K562 (cell line): Measurements from ENCODE around the gene ADTRP. TPM values are rescaled to one million over a fixed set of nuclear protein-coding genes. Genes with fewer than 3 reads are reported as not detected.
A peak's percentile ranks its signal among the peaks of the same experiment; 100 is the strongest.

Source experiments
- ARHGAP35 ChIP-seq: fragments of 450-650 bp; IDR thresholded peaks from 2 replicates; pipeline ENCODE4 v1.6.1; 2018; ENCODE audit not compliant: partially characterized antibody
- ATF4 ChIP-seq: fragments of 450-650 bp; formaldehyde crosslinking; IDR thresholded peaks from 2 replicates; pipeline ENCODE4 v1.4.0; 2022; ENCODE audit warnings: mild to moderate bottlenecking, moderate library complexity
- BCOR ChIP-seq: fragments of 450-650 bp; IDR thresholded peaks from 2 replicates; pipeline ENCODE4 v1.6.1; 2016
- ELF1 ChIP-seq: fragments of 200-800 bp; sonication (Bioruptor generic); IDR thresholded peaks from 2 replicates; pipeline ENCODE4 v1.6.1; 2016; ENCODE audit warnings: missing genetic modification characterization, missing compliant biosample characterization
- HDAC8 ChIP-seq: fragments of 450-650 bp; IDR thresholded peaks from 2 replicates; pipeline ENCODE4 v1.6.1; 2016; ENCODE audit warnings: mild to moderate bottlenecking, missing genetic modification characterization, moderate library complexity, missing compliant biosample characterization
- POLR3A ChIP-seq: IDR thresholded peaks from 2 replicates; pipeline ENCODE4 v1.6.1; 2011; ENCODE audit warnings: borderline replicate concordance, mild to moderate bottlenecking, moderate library complexity; ENCODE audit not compliant: insufficient read length, insufficient read depth; ENCODE audit errors: extremely low read depth
- RAD21 ChIP-seq, 2 experiments: fragments of 250-450 bp in 1 of 2; fragments of 450-650 bp in 1 of 2; sonication (Bioruptor Pico) in 1 of 2; formaldehyde crosslinking in 1 of 2; IDR thresholded peaks in 1 of 2; conservative IDR thresholded peaks in 1 of 2; 2 replicates each; pipeline versions ENCODE4 v1.4.0 to v1.8.0; 2020 to 2022; ENCODE audit warnings: mild to moderate bottlenecking in 2 of 2, moderate library complexity in 1 of 2
- RB1 ChIP-seq: fragments of 450-650 bp; IDR thresholded peaks from 2 replicates; pipeline ENCODE4 v1.6.1; 2017; ENCODE audit warnings: low read depth, mild to moderate bottlenecking
- SIX5 ChIP-seq, 2 experiments: IDR thresholded peaks; 2 replicates each; pipeline ENCODE4 v1.6.1; 2011; ENCODE audit warnings: low read length in 2 of 2, borderline replicate concordance in 1 of 2, low read depth in 1 of 2, mild to moderate bottlenecking in 1 of 2, moderate library complexity in 1 of 2; ENCODE audit not compliant: insufficient read depth in 1 of 2
- SMAD4 ChIP-seq: fragments of 250-450 bp; sonication (Bioruptor Pico); conservative IDR thresholded peaks from 2 replicates; pipeline ENCODE4 v1.8.0; 2021; ENCODE audit warnings: inconsistent platforms, mild to moderate bottlenecking, moderate library complexity
- SRF ChIP-seq, 2 experiments: fragments of 250-450, 450-650 bp in 1 of 2; sonication (Bioruptor Pico) in 1 of 2; sonication (generic) in 1 of 2; formaldehyde crosslinking; IDR thresholded peaks; 2 replicates each; pipeline versions ENCODE4 v1.5.0 to v1.5.1; 2020 to 2022; ENCODE audit warnings: mild to moderate bottlenecking in 1 of 2, missing genetic modification reagents in 1 of 2
- ZBTB2 ChIP-seq: fragments of 450-650 bp; IDR thresholded peaks from 2 replicates; pipeline ENCODE4 v1.6.1; 2016; ENCODE audit warnings: antibody characterized with exemption
- ZNF140 ChIP-seq: fragments of 250-450 bp; sonication (Bioruptor Pico); IDR thresholded peaks from 2 replicates; pipeline ENCODE4 v1.8.0; 2021; ENCODE audit warnings: moderate library complexity, mild to moderate bottlenecking, inconsistent platforms
- ZNF175 ChIP-seq: fragments of 200-800 bp; sonication (Bioruptor generic); IDR thresholded peaks from 2 replicates; pipeline ENCODE4 v1.6.1; 2016; ENCODE audit warnings: low read depth, mild to moderate bottlenecking, missing genetic modification characterization, missing compliant biosample characterization
- ZNF592 ChIP-seq: fragments of 450-650 bp; IDR thresholded peaks from 2 replicates; pipeline ENCODE4 v1.6.1; 2017; ENCODE audit warnings: antibody characterized with exemption, mild to moderate bottlenecking
- polyA plus RNA-seq, 8 experiments: library from polyadenylated mRNA; depleted of rRNA in 4 of 8; stranded (reverse) in 5 of 8; unstranded in 3 of 8; fragments of >200 nt; fragmentation: Nextera tagmentation in 2 of 8; fragmentation: Illumina TruSeq in 1 of 8; extraction: Ambion mirVana in 2 of 8; extraction: Trizol in 1 of 8; gene quantifications; 2 replicates each; pipeline versions ENCODE4 v1.2.1 to v1.2.3, GENCODE V29; 2011 to 2014; ENCODE audit warnings: inconsistent platforms in 1 of 8, missing spikeins in 1 of 8
- total RNA-seq, 7 experiments: library from RNA; depleted of rRNA in 6 of 7; stranded (reverse); fragments of >200 nt in 6 of 7; fragmentation: Illumina TruSeq in 2 of 7; extraction: Trizol in 2 of 7; gene quantifications; 2 replicates each; pipeline versions ENCODE4 v1.2.1 to v1.2.3, GENCODE V29; 2011 to 2021; ENCODE audit warnings: low replicate concordance in 1 of 7
- TF ChIP-seq, protein P1 (sequence below), 2 experiments: fragments of 200-800 bp in 1 of 2; sonication (Bioruptor generic) in 1 of 2; sonication (generic) in 1 of 2; formaldehyde crosslinking in 1 of 2; IDR thresholded peaks in 1 of 2; conservative IDR thresholded peaks in 1 of 2; 2 replicates each; pipeline versions ENCODE4 v1.5.0 to v1.6.1; 2016 to 2020; ENCODE audit warnings: missing compliant biosample characterization in 1 of 2, missing genetic modification characterization in 1 of 2, missing genetic modification reagents in 1 of 2

Gene ADTRP
- total and polyA plus RNA-seq, 9 of the 15 experiments (the other 6 are each of a cell fraction or from before 2014, with no cell fraction given) = 7.4 to 24.0 (median 13.6) TPM

DNA sequence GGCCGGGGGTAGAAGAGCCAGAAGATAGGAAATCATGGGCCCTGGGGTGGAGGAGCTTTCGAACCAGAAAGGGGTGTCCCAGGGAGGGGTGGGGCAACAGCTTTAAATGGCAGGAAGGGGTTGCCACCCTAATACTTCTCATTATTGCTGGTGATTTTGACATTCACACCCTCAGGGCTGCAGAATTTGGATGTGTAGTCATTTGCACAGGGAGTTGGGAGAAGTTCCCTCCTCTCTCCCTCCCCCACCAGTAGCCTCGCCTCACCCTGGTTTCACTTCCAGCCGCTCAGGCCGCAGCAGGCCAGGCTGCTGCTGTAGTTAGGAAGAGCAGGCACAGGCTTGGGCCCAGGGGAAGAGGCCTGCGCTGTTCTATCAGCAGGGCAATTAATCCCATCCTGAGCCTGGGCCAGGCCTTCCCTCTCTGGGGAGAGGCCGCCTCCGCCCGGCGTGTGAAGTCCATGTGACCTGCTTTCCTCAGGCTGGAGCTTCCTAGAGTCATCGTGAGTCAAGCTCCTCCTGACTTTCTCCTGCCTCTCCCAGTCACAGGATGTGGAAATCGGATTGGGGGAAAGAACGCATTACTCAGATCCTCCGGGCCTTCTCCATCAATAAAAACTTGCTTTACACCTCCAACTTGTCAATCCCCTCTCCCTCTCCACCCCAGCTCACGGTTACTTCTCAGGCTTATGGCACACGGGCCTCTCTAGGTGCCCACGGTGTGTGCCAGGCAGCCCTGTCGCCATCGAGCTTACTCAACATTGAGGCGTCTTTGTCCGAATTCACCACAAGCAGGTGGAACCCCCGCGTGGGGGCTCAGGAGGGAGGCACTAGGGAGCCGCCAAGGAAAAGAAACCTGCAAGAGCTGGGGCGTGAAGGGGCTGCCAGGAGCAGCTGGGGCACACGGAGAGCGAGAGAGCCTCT is 7.8 kb downstream of the ADTRP start (continued):
- TF ChIP-seq ZBTB2 = no peak
- TF ChIP-seq ELF1 (tag) = 0 out of 2 replicates have a peak, but pooled peaks have one; percentile 21
- TF ChIP-seq SMAD4 = peak; percentile 27
- TF ChIP-seq ZNF140 (CRISPR knock-in tag) = no peak
- no peak for TF ChIP-seq RAD21 (CRISPR knock-in tag; conservative IDR thresholded peaks at IDR 0.05 in 1 of 2, IDR thresholded peaks at IDR 0.05 in 1 of 2)
- peak; percentile 83 for TF ChIP-seq ZNF592
- no peak for TF ChIP-seq BCOR
- no peak for TF ChIP-seq SIX5 (IDR thresholded peaks at IDR 0.05; ENCODE audit: borderline replicate concordance in 1 of 2, insufficient read depth in 1 of 2, low read depth in 1 of 2, low read length in 2 of 2)
- peak; percentile 11; the same call in 1 of the 2 replicates for TF ChIP-seq RB1
- no peak for TF ChIP-seq HDAC8 (tag)
- TF ChIP-seq ZNF175 (CRISPR knock-in tag) = peak; percentile 45; the same call in 1 of the 2 replicates
- no peak for TF ChIP-seq ARHGAP35
- TF ChIP-seq SRF (CRISPR knock-in tag; IDR thresholded peaks at IDR 0.05) = no peak
- TF ChIP-seq ATF4 (CRISPR knock-in tag) = no peak
- TF ChIP-seq, protein P1, sequence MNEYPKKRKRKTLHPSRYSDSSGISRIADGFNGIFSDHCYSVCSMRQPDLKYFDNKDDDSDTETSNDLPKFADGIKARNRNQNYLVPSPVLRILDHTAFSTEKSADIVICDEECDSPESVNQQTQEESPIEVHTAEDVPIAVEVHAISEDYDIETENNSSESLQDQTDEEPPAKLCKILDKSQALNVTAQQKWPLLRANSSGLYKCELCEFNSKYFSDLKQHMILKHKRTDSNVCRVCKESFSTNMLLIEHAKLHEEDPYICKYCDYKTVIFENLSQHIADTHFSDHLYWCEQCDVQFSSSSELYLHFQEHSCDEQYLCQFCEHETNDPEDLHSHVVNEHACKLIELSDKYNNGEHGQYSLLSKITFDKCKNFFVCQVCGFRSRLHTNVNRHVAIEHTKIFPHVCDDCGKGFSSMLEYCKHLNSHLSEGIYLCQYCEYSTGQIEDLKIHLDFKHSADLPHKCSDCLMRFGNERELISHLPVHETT (CRISPR knock-in tag; conservative IDR thresholded peaks at IDR 0.05 in 1 of 2, IDR thresholded peaks at IDR 0.05 in 1 of 2) = no peak
- TF ChIP-seq POLR3A = no peak
